ENCODE results near the gene NPY. TPM values are rescaled to one million over a fixed set of nuclear protein-coding genes. Genes with fewer than 3 reads are reported as not detected.
A peak's percentile ranks its signal among the peaks of the same experiment; 100 is the strongest.
"Not testable (repeated sequence)": the region's sequence is repeated elsewhere in the genome, so short reads cannot be mapped to it uniquely, and the experiment has no call there.

Gene NPY
- total RNA-seq (2014; rRNA removed; shearing (Covaris generic)), result 1.8 and 2.3 TPM in 2 replicates

DNA sequence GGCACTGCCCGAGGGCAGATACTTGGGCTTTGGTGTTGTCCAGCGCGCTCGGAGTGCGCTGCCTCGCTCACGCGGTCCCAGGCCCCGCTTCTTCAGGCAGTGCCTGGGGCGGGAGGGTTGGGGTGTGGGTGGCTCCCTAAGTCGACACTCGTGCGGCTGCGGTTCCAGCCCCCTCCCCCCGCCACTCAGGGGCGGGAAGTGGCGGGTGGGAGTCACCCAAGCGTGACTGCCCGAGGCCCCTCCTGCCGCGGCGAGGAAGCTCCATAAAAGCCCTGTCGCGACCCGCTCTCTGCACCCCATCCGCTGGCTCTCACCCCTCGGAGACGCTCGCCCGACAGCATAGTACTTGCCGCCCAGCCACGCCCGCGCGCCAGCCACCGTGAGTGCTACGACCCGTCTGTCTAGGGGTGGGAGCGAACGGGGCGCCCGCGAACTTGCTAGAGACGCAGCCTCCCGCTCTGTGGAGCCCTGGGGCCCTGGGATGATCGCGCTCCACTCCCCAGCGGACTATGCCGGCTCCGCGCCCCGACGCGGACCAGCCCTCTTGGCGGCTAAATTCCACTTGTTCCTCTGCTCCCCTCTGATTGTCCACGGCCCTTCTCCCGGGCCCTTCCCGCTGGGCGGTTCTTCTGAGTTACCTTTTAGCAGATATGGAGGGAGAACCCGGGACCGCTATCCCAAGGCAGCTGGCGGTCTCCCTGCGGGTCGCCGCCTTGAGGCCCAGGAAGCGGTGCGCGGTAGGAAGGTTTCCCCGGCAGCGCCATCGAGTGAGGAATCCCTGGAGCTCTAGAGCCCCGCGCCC is at the start of gene NPY:
Gene NPY (plus strand): TSS at position 294 of the 802 bp plus-strand sequence. CDS start 1,051 bp downstream, outside the sequence.
- H3K27me3 ChIP-seq, result 0 out of 2 replicates have a peak, but pooled peaks cover 3% of the 10 kb centered on the region
- peak; percentile 25 to 32 for DNase-seq
- H3K4me1 ChIP-seq, result no peaks in the 10 kb centered on the region
- no peak within 1 kb of the TSS for H3K27ac ChIP-seq
- H3K4me3 ChIP-seq, result peak within 1 kb of the TSS; percentile 50
- H3K36me3 ChIP-seq, result no peaks in the 10 kb centered on the region
- H3K9me3 ChIP-seq (replicated peaks), result no peaks in the 10 kb centered on the region; the same call in 1 of the 2 replicates

DNA sequence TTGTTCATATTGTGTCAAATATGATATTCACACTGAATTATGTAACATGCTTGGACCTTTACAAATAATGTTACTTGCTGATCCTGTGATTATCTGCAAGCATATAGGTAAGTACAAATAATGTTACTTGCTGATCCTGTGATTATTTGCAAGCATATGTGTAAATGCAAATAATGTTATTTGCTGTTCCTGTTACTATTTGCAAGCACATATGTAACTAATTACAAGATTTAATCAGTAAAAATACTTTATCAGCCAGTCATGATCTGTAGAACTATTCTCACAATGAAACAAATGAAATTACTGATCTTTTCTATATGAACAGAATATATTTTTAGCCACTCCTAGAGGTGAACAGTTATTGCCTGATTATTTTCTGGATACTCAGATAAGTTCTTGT is 44.7 kb upstream of the NPY start:
- no peak overlapping the region for H3K27ac ChIP-seq
- no peaks in the 10 kb centered on the region for H3K4me1 ChIP-seq
- no peaks in the 10 kb centered on the region for H3K9me3 ChIP-seq (replicated peaks)
- H3K36me3 ChIP-seq, result no peaks in the 10 kb centered on the region
- no peak overlapping the region for H3K4me3 ChIP-seq
- H3K27me3 ChIP-seq, result no peaks in the 10 kb centered on the region
- no peak for DNase-seq

GRCh38 chr7:24241206-24241605 is 42.8 kb upstream of the NPY start:
- no peak overlapping the region for H3K4me3 ChIP-seq

GRCh38 chr7:24244554-24244953 is 39.4 kb upstream of the NPY start:
- DNase-seq, result no peak
- Histone ChIP-seq H3K4me1 (no peaks in the 10 kb centered on the region), H3K27me3 (no peaks in the 10 kb centered on the region)

More at GRCh38 chr7:24241206-24241605, 42.8 kb upstream of the NPY start:
- no peaks in the 10 kb centered on the region for H3K9me3 ChIP-seq (replicated peaks)
- no peak overlapping the region for H3K27ac ChIP-seq
- H3K4me1 ChIP-seq, result no peaks in the 10 kb centered on the region
- H3K27me3 ChIP-seq, result no peaks in the 10 kb centered on the region
- DNase-seq, result no peak
- H3K36me3 ChIP-seq, result no peaks in the 10 kb centered on the region

DNA sequence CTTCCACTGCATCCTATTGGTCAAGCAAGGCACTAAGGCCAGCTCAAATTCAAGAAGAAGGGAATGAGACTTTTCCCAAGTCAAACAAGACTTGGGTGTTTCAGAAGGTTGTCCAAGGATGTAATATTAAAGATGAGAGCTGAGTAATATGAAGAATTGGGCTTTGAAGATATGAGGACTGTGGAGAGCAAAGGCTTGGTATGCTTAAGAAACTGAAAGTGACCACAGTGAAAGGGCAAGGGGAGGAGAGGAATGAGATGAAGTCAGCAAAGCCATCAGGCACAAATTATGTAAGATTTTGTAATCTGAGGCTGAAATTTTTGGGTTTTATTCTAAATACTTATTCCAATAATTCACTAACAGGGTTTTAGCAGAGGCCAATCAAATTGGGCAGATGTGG is 38.6 kb upstream of the NPY start:
- no peaks in the 10 kb centered on the region for H3K36me3 ChIP-seq
- no peaks in the 10 kb centered on the region for H3K4me1 ChIP-seq
- no peak for DNase-seq
- H3K27me3 ChIP-seq, result no peaks in the 10 kb centered on the region
- no peak overlapping the region for H3K4me3 ChIP-seq
- H3K27ac ChIP-seq, result no peak overlapping the region
- no peaks in the 10 kb centered on the region for H3K9me3 ChIP-seq (replicated peaks)

More at GRCh38 chr7:24244554-24244953, 39.4 kb upstream of the NPY start:
- Histone ChIP-seq H3K36me3 (no peaks in the 10 kb centered on the region), H3K9me3 (replicated peaks) (no peaks in the 10 kb centered on the region), H3K4me3 (no peak overlapping the region), H3K27ac (no peak overlapping the region)

DNA sequence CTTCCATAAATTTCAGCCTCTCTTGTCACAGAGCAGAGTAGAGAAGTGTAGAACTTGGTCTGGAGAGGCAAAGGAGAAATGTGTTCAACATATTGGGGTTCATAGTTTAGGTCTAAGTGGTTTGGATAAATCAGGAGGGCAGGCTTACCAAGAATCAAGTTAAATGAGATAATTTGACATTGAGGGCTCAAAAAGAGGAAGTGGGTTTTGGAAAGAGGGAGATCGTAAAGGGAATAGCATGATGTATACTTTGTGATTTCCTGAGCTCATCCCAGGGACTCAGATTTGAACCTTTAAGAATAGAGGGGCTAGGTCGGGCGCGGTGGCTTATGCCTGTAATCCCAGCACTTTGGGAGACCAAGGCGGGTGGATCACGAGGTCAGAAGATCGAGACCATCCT is 34.7 kb upstream of the NPY start:
- Histone ChIP-seq H3K27me3 (no peaks in the 10 kb centered on the region), H3K4me3 (no peak overlapping the region), H3K4me1 (no peaks in the 10 kb centered on the region), H3K27ac (no peak overlapping the region), H3K36me3 (no peaks in the 10 kb centered on the region), H3K9me3 (replicated peaks) (no peaks in the 10 kb centered on the region)
- DNase-seq, result no peak

DNA sequence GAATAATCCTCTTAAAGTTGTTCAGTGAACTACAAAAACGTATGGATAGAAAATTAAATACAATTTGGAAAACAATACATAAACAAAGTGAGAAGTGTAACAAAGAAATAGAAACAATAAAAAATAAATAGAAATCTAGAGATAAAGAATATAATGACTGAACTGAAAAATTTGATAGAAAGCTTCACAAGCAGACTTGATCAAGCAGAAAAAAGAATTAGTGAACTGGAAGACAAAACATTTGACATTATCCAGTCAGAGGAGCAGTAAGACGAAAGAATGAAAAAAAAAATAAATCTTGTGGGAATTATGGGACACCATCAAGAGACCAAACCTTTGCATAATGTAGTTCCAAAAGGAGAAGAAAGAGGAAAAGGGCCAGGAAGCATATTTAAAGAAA is 32.4 kb upstream of the NPY start:
- Histone ChIP-seq H3K4me3 (no peak overlapping the region), H3K27ac (no peak overlapping the region), H3K27me3 (no peaks in the 10 kb centered on the region), H3K36me3 (no peaks in the 10 kb centered on the region), H3K4me1 (no peaks in the 10 kb centered on the region), H3K9me3 (replicated peaks) (no peaks in the 10 kb centered on the region)
- DNase-seq, result no peak

DNA sequence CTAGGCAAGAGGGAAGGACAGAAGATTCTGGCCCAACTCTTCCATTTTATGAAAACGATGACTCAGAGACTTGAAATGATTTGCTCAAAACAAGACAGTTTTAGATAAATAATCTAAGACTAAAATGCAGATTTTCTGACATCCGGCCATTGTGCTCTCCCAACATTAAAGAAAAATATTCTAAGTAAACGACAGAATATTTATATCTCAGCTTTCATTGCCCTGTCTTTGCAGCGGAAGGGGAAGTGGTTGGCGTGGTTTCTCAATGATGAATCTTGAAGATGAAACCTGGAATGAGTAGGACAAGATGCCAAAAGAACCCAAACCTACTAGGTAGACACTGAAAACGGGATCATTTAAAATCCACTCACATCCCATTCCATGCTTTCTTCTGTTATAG is 28.9 kb upstream of the NPY start:
- DNase-seq, result no peak
- Histone ChIP-seq H3K4me1 (0 out of 2 replicates have a peak, but pooled peaks cover 2% of the 10 kb centered on the region), H3K4me3 (no peak overlapping the region), H3K27ac (no peak overlapping the region), H3K27me3 (no peaks in the 10 kb centered on the region), H3K36me3 (no peaks in the 10 kb centered on the region), H3K9me3 (replicated peaks) (no peaks in the 10 kb centered on the region)

GRCh38 chr7:24258324-24258723 is 25.7 kb upstream of the NPY start:
- not testable (repeated sequence) for DNase-seq; H3K9me3 ChIP-seq (replicated peaks); H3K4me3 ChIP-seq; H3K27ac ChIP-seq; H3K36me3 ChIP-seq; H3K27me3 ChIP-seq; H3K4me1 ChIP-seq

GRCh38 chr7:24271938-24272337 is 12.1 kb upstream of the NPY start:
- H3K27me3 ChIP-seq, result no peaks in the 10 kb centered on the region
- peaks cover 5% of the 10 kb centered on the region; the same call in 1 of the 2 replicates for H3K9me3 ChIP-seq (replicated peaks)
- no peak overlapping the region for H3K27ac ChIP-seq
- DNase-seq, result no peak
- H3K4me3 ChIP-seq, result no peak overlapping the region
- no peaks in the 10 kb centered on the region for H3K4me1 ChIP-seq
- no peaks in the 10 kb centered on the region for H3K36me3 ChIP-seq

- Histone ChIP-seq H3K27me3 (0 out of 2 replicates have a peak, but pooled peaks cover 3% of the 10 kb centered on the region), H3K36me3 (no peaks in the 10 kb centered on the region), H3K4me3 (no peak overlapping the region), H3K9me3 (replicated peaks) (no peaks in the 10 kb centered on the region; the same call in 1 of the 2 replicates), H3K4me1 (no peaks in the 10 kb centered on the region), H3K27ac (no peak overlapping the region)
- no peak for DNase-seq
Observed at GRCh38 chr7:24279512-24279911, 4.5 kb upstream of the NPY start.

DNA sequence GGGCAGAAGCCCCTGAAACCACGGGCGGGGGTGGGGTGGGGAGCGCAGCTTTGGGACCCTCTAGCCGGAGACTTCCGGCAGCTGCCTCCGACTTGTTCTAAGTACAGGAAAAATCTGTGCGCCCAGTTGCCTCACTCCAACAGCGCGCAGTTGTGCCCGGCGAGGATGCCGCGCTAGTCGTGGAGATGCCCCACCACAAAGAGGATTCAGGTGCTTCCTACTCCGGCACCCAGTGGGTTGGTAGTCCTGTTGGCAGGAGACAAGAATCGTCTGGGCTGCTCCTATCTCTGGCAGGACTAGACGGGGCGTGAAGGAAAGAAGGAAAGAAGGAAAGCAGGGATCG is 465 bp upstream of the NPY start:
- H3K36me3 ChIP-seq, result no peaks in the 10 kb centered on the region
- H3K4me1 ChIP-seq, result no peaks in the 10 kb centered on the region
- 0 out of 2 replicates have a peak, but pooled peaks cover 3% of the 10 kb centered on the region for H3K27me3 ChIP-seq
- no peak overlapping the region for H3K27ac ChIP-seq
- H3K4me3 ChIP-seq, result peak overlapping the region; percentile 50
- H3K9me3 ChIP-seq (replicated peaks), result no peaks in the 10 kb centered on the region; the same call in 1 of the 2 replicates
- DNase-seq, result no peak

DNA sequence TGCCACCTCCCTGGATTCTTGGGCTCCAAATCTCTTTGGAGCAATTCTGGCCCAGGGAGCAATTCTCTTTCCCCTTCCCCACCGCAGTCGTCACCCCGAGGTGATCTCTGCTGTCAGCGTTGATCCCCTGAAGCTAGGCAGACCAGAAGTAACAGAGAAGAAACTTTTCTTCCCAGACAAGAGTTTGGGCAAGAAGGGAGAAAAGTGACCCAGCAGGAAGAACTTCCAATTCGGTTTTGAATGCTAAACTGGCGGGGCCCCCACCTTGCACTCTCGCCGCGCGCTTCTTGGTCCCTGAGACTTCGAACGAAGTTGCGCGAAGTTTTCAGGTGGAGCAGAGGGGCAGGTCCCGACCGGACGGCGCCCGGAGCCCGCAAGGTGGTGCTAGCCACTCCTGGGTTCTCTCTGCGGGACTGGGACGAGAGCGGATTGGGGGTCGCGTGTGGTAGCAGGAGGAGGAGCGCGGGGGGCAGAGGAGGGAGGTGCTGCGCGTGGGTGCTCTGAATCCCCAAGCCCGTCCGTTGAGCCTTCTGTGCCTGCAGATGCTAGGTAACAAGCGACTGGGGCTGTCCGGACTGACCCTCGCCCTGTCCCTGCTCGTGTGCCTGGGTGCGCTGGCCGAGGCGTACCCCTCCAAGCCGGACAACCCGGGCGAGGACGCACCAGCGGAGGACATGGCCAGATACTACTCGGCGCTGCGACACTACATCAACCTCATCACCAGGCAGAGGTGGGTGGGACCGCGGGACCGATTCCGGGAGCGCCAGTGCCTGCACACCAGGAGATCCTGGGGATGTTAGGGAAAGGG is 913 bp downstream of the NPY start:
- Histone ChIP-seq H3K4me1 (no peaks in the 10 kb centered on the region), H3K27ac (no peak overlapping the region), H3K27me3 (0 out of 2 replicates have a peak, but pooled peaks cover 3% of the 10 kb centered on the region), H3K9me3 (replicated peaks) (no peaks in the 10 kb centered on the region), H3K36me3 (no peaks in the 10 kb centered on the region), H3K4me3 (no peak overlapping the region)
- DNase-seq, result no peak

DNA sequence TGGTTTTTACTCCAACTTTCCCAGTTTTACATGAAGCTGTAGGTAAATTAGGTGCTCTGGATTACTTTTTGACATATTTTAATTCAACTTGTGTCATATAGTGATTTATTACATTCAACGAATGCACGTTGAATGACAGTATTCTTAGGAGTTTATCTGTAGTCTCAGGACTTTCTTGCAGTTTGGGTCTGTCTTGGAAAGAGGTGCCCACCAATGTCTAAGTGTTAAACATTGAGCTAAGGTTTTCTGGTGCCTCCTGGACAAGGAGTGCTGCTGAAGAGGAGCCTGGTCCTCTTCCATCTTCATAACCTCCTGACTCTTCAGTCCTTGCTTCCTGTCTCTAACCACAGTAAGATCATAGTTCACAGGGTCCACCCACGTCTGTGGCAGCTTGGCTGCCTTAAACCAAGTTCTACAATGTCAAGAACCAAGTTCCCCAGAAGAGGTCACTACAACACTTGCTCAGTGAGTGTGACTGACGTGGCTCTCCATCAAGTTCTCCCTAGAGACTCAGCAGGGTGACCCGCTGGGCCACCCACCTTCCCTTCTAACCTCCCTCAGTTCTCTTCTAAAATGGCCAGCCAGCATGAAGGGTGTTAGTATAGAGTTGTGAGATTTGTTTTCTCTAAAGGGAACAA is 6.1 kb downstream of the NPY start:
- 0 out of 2 replicates have a peak, but pooled peaks cover 5% of the 10 kb centered on the region for H3K4me1 ChIP-seq
- H3K27ac ChIP-seq, result no peak overlapping the region
- H3K36me3 ChIP-seq, result no peaks in the 10 kb centered on the region
- no peaks in the 10 kb centered on the region for H3K27me3 ChIP-seq
- H3K9me3 ChIP-seq (replicated peaks), result no peaks in the 10 kb centered on the region
- no peak overlapping the region for H3K4me3 ChIP-seq
- peak; percentile 60 to 87 for DNase-seq

DNA sequence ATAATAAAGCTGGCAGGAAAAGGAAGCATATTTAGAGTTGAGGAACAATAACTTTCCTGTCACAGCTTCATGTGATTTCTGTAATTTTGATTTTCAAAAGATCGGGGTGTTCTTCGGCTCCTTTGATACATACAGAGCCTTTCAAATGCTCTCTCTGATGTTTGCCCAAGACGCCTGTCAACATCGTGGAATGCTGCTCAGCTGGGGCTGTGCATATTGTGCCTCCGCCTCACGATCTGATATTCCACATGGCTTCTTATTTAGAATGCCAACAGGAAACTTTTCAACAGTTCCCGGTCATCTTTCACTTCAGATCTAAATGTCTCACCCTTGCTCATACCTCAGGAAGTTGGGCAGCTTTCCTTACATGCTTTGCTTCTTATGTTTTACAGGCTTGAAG is 7.3 kb downstream of the NPY start:
- Histone ChIP-seq H3K27ac (no peak overlapping the region), H3K27me3 (no peaks in the 10 kb centered on the region), H3K4me3 (no peak overlapping the region), H3K4me1 (0 out of 2 replicates have a peak, but pooled peaks cover 5% of the 10 kb centered on the region), H3K36me3 (no peaks in the 10 kb centered on the region), H3K9me3 (replicated peaks) (no peaks in the 10 kb centered on the region)
- DNase-seq, result no peak

All from SJCRH30 (cell line).